GM12878 (cell line): ENCODE data around the gene TNIP2. TPM values are rescaled to one million over a fixed set of nuclear protein-coding genes. Genes with fewer than 3 reads are reported as not detected.

ENCODE experiments used
- BRCA1 ChIP-seq: IDR thresholded peaks from 2 replicates; pipeline ENCODE4 v1.6.1; 2011; ENCODE audit warnings: low read depth, low read length, improper control_type of control experiment
- MXI1 ChIP-seq: fragments of 150-350 bp; IDR thresholded peaks from 2 replicates; pipeline ENCODE4 v1.6.1; 2011; ENCODE audit warnings: low read depth, mild to moderate bottlenecking, inconsistent platforms, low read length, improper control_type of control experiment
- NFIC ChIP-seq: IDR thresholded peaks from 2 replicates; pipeline ENCODE4 v1.6.1; 2012; ENCODE audit warnings: low read depth, mild to moderate bottlenecking, inconsistent platforms, low read length, moderate library complexity
- NFYA ChIP-seq: IDR thresholded peaks from 2 replicates; pipeline ENCODE4 v1.6.1; 2011; ENCODE audit warnings: low read depth, mild to moderate bottlenecking, low read length, improper control_type of control experiment, borderline replicate concordance
- POLR2AphosphoS2 ChIP-seq: IDR thresholded peaks from 2 replicates; pipeline ENCODE4 v1.6.1; 2011; ENCODE audit warnings: low read depth, mild to moderate bottlenecking, low read length, improper control_type of control experiment, moderate library complexity
- RCOR1 ChIP-seq: conservative IDR thresholded peaks from 2 replicates; pipeline ENCODE4 v1.6.1; 2012; ENCODE audit warnings: low read depth, low read length, improper control_type of control experiment
- STAT3 ChIP-seq: IDR thresholded peaks from 2 replicates; pipeline ENCODE4 v1.6.1; 2011; ENCODE audit warnings: low read depth, low read length, improper control_type of control experiment
- YY1 ChIP-seq: IDR thresholded peaks from 2 replicates; pipeline ENCODE4 v1.6.1; 2011; ENCODE audit warnings: low read depth, mild to moderate bottlenecking, low read length
- polyA plus RNA-seq, 11 experiments: library from polyadenylated mRNA; depleted of rRNA in 4 of 11; unstranded in 6 of 11; stranded (reverse) in 5 of 11; fragments of >200 nt; fragmentation: Nextera tagmentation in 4 of 11; fragmentation: Illumina TruSeq in 1 of 11; extraction: Ambion mirVana in 4 of 11; extraction: Trizol in 1 of 11; gene quantifications; 1 replicate in 1 of 11; 2 replicates in 10 of 11; pipeline versions ENCODE4 v1.2.1 to v1.2.3, GENCODE V29; 2011 to 2016; ENCODE audit warnings: inconsistent platforms in 2 of 11, missing spikeins in 2 of 11, low read depth in 1 of 11
- total RNA-seq, 4 experiments: library from RNA; depleted of rRNA in 3 of 4; stranded (reverse); fragments of >200 nt in 3 of 4; fragmentation: Illumina TruSeq in 1 of 4; extraction: Trizol in 1 of 4; gene quantifications; 2 replicates each; pipeline versions ENCODE4 v1.2.1 to v1.2.3, GENCODE V29; 2013 to 2021
- TF ChIP-seq, protein P1 (sequence below): fragments of 450-650 bp; formaldehyde crosslinking; IDR thresholded peaks from 2 replicates; pipeline ENCODE4 v1.5.0; 2022; ENCODE audit warnings: mild to moderate bottlenecking, missing genetic modification characterization
- TF ChIP-seq, protein P2 (sequence below): fragments of 450-650 bp; IDR thresholded peaks from 2 replicates; pipeline ENCODE4 v1.6.1; 2017; ENCODE audit warnings: antibody characterized with exemption, mild to moderate bottlenecking, moderate library complexity
- TF ChIP-seq, protein P3 (sequence below): fragments of 150-350 bp; IDR thresholded peaks from 2 replicates; pipeline ENCODE4 v1.6.1; 2016; ENCODE audit warnings: low read depth, low read length
- TF ChIP-seq, protein P4 (sequence below): fragments of 450-650 bp; IDR thresholded peaks from 2 replicates; pipeline ENCODE4 v1.6.1; 2017; ENCODE audit warnings: mild to moderate bottlenecking
- TF ChIP-seq, protein P5 (sequence below): fragments of 450-650 bp; IDR thresholded peaks from 2 replicates; pipeline ENCODE4 v1.6.1; 2018; ENCODE audit warnings: borderline replicate concordance, mild to moderate bottlenecking; ENCODE audit not compliant: partially characterized antibody

TNIP2 gene
- total and polyA plus RNA-seq, 10 of the 15 experiments (the other 5 are each of a cell fraction or from before 2014, with no cell fraction given), result 1.4 to 64.9 (median 45.5) TPM

DNA sequence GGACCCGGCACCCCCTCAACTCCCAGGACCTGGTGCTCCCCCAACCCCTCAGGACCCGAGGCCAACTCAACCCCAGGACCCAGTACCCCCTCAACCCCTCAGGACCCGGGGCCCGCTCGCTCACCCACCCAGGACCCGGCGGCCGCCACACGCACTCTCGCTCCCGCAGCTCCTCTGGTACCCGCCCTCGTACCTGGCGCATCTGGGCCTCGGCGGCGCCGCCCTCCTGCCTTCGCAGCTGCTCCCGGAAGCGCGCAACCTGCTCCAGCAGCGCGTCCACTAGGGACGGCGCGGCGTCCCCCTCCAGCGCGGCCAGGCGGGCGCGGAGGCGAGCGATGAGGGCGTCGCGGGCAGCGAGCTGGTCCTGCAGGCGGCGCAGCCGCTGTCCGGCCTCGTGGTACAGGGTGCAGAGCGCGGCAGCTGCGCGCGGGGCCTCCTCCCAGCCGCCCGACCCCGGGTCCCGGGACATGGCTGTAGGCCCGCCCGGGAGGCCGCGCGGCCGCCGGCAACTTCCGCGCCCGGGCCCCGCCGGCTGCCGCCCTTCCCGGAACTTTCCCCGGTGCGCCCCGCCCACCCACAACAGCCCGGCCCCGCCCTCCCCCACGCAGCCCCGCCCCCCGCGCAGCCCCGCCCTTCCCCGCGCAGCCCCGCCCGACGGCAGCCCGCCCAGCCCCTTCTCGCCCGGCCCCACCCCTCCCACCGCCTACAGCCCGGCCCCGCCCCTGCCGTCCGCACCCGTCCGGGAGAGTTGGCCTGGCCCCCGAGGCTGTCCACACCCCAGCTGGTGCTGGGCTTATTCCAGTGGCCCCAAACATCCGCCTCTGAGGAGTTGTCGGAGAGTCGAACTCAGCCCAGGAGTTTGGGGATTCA lies at the start of gene TNIP2 (continued):
- TF ChIP-seq, protein P1, sequence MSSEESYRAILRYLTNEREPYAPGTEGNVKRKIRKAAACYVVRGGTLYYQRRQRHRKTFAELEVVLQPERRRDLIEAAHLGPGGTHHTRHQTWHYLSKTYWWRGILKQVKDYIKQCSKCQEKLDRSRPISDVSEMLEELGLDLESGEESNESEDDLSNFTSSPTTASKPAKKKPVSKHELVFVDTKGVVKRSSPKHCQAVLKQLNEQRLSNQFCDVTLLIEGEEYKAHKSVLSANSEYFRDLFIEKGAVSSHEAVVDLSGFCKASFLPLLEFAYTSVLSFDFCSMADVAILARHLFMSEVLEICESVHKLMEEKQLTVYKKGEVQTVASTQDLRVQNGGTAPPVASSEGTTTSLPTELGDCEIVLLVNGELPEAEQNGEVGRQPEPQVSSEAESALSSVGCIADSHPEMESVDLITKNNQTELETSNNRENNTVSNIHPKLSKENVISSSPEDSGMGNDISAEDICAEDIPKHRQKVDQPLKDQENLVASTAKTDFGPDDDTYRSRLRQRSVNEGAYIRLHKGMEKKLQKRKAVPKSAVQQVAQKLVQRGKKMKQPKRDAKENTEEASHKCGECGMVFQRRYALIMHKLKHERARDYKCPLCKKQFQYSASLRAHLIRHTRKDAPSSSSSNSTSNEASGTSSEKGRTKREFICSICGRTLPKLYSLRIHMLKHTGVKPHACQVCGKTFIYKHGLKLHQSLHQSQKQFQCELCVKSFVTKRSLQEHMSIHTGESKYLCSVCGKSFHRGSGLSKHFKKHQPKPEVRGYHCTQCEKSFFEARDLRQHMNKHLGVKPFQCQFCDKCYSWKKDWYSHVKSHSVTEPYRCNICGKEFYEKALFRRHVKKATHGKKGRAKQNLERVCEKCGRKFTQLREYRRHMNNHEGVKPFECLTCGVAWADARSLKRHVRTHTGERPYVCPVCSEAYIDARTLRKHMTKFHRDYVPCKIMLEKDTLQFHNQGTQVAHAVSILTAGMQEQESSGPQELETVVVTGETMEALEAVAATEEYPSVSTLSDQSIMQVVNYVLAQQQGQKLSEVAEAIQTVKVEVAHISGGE (CRISPR knock-in tag), result no peak
- 0 out of 2 replicates have a peak, but pooled peaks have one; percentile 17 for TF ChIP-seq YY1
- TF ChIP-seq POLR2AphosphoS2, result no peak
- TF ChIP-seq, protein P2, sequence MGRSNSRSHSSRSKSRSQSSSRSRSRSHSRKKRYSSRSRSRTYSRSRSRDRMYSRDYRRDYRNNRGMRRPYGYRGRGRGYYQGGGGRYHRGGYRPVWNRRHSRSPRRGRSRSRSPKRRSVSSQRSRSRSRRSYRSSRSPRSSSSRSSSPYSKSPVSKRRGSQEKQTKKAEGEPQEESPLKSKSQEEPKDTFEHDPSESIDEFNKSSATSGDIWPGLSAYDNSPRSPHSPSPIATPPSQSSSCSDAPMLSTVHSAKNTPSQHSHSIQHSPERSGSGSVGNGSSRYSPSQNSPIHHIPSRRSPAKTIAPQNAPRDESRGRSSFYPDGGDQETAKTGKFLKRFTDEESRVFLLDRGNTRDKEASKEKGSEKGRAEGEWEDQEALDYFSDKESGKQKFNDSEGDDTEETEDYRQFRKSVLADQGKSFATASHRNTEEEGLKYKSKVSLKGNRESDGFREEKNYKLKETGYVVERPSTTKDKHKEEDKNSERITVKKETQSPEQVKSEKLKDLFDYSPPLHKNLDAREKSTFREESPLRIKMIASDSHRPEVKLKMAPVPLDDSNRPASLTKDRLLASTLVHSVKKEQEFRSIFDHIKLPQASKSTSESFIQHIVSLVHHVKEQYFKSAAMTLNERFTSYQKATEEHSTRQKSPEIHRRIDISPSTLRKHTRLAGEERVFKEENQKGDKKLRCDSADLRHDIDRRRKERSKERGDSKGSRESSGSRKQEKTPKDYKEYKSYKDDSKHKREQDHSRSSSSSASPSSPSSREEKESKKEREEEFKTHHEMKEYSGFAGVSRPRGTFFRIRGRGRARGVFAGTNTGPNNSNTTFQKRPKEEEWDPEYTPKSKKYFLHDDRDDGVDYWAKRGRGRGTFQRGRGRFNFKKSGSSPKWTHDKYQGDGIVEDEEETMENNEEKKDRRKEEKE, result peak; percentile 49; the same call in 1 of the 2 replicates
- TF ChIP-seq, protein P3, sequence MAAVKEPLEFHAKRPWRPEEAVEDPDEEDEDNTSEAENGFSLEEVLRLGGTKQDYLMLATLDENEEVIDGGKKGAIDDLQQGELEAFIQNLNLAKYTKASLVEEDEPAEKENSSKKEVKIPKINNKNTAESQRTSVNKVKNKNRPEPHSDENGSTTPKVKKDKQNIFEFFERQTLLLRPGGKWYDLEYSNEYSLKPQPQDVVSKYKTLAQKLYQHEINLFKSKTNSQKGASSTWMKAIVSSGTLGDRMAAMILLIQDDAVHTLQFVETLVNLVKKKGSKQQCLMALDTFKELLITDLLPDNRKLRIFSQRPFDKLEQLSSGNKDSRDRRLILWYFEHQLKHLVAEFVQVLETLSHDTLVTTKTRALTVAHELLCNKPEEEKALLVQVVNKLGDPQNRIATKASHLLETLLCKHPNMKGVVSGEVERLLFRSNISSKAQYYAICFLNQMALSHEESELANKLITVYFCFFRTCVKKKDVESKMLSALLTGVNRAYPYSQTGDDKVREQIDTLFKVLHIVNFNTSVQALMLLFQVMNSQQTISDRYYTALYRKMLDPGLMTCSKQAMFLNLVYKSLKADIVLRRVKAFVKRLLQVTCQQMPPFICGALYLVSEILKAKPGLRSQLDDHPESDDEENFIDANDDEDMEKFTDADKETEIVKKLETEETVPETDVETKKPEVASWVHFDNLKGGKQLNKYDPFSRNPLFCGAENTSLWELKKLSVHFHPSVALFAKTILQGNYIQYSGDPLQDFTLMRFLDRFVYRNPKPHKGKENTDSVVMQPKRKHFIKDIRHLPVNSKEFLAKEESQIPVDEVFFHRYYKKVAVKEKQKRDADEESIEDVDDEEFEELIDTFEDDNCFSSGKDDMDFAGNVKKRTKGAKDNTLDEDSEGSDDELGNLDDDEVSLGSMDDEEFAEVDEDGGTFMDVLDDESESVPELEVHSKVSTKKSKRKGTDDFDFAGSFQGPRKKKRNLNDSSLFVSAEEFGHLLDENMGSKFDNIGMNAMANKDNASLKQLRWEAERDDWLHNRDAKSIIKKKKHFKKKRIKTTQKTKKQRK, result no peak
- TF ChIP-seq MXI1, result peak; percentile 52; the same call in 1 of the 2 replicates
- TF ChIP-seq, protein P4, sequence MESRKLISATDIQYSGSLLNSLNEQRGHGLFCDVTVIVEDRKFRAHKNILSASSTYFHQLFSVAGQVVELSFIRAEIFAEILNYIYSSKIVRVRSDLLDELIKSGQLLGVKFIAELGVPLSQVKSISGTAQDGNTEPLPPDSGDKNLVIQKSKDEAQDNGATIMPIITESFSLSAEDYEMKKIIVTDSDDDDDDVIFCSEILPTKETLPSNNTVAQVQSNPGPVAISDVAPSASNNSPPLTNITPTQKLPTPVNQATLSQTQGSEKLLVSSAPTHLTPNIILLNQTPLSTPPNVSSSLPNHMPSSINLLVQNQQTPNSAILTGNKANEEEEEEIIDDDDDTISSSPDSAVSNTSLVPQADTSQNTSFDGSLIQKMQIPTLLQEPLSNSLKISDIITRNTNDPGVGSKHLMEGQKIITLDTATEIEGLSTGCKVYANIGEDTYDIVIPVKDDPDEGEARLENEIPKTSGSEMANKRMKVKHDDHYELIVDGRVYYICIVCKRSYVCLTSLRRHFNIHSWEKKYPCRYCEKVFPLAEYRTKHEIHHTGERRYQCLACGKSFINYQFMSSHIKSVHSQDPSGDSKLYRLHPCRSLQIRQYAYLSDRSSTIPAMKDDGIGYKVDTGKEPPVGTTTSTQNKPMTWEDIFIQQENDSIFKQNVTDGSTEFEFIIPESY, result no peak
- TF ChIP-seq BRCA1, result no peak
- TF ChIP-seq RCOR1, result no peak
- TF ChIP-seq NFIC, result no peak
- TF ChIP-seq, protein P5, sequence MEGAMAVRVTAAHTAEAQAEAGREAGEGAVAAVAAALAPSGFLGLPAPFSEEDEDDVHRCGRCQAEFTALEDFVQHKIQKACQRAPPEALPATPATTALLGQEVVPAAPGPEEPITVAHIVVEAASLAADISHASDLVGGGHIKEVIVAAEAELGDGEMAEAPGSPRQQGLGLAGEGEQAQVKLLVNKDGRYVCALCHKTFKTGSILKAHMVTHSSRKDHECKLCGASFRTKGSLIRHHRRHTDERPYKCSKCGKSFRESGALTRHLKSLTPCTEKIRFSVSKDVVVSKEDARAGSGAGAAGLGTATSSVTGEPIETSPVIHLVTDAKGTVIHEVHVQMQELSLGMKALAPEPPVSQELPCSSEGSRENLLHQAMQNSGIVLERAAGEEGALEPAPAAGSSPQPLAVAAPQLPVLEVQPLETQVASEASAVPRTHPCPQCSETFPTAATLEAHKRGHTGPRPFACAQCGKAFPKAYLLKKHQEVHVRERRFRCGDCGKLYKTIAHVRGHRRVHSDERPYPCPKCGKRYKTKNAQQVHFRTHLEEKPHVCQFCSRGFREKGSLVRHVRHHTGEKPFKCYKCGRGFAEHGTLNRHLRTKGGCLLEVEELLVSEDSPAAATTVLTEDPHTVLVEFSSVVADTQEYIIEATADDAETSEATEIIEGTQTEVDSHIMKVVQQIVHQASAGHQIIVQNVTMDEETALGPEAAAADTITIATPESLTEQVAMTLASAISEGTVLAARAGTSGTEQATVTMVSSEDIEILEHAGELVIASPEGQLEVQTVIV, result no peak
- no peak for TF ChIP-seq STAT3
- no peak for TF ChIP-seq NFYA
